ENCODE data around the gene FHIT. TPM values are rescaled to one million over a fixed set of nuclear protein-coding genes. Genes with fewer than 3 reads are reported as not detected.

FHIT gene
- total and polyA plus RNA-seq, 2 donors from 2014 or later, result 20.2 to 61.2 TPM

- Histone ChIP-seq H3K9ac (ENCODE audit: low read length in 3 of 3) (no peak overlapping the region), H3K4me1 (ENCODE audit: control insufficient read depth in 2 of 3, insufficient read depth in 2 of 3, low read depth in 1 of 3, low read length in 3 of 3) (no peaks in the 10 kb centered on the region), H3K9me3 (ENCODE audit: control insufficient read depth in 2 of 3, insufficient read depth in 1 of 3, low read length in 3 of 3) (no peaks in the 10 kb centered on the region), H3K27me3 (ENCODE audit: control insufficient read depth, insufficient read depth, low read length) (no peaks in the 10 kb centered on the region), H3K36me3 (ENCODE audit: control insufficient read depth in 2 of 3, insufficient read depth in 3 of 3, low read length in 3 of 3) (no peaks in the 10 kb centered on the region), H3K4me3 (ENCODE audit: low read length in 3 of 3) (no peak overlapping the region), H3K27ac (ENCODE audit: low read depth in 2 of 2, low read length in 2 of 2) (no peak overlapping the region)
- FAIRE-seq, result no peak
- intact Hi-C loops (cut with DNase I), result no loop called here
- DNase-seq, result no peak
- TF ChIP-seq CTCF (IDR thresholded peaks at IDR 0.05; ENCODE audit: borderline replicate concordance, extremely low read depth, insufficient read depth), result no peak
Observed at GRCh38 chr3:60758831-60759230, 492.4 kb downstream of the FHIT start.

- Histone ChIP-seq H3K27ac (ENCODE audit: low read depth in 2 of 2, low read length in 2 of 2) (no peak overlapping the region), H3K4me3 (ENCODE audit: low read length in 3 of 3) (no peak overlapping the region), H3K27me3 (ENCODE audit: control insufficient read depth, insufficient read depth, low read length) (no peaks in the 10 kb centered on the region), H3K4me1 (ENCODE audit: control insufficient read depth in 2 of 3, insufficient read depth in 2 of 3, low read depth in 1 of 3, low read length in 3 of 3) (no peaks in the 10 kb centered on the region), H3K36me3 (ENCODE audit: control insufficient read depth in 2 of 3, insufficient read depth in 3 of 3, low read length in 3 of 3) (no peaks in the 10 kb centered on the region), H3K9ac (ENCODE audit: low read length in 3 of 3) (no peak overlapping the region), H3K9me3 (ENCODE audit: control insufficient read depth in 2 of 3, insufficient read depth in 1 of 3, low read length in 3 of 3) (no peaks in the 10 kb centered on the region)
- intact Hi-C loops (cut with DNase I), result no loop called here
- DNase-seq (no peak), FAIRE-seq (no peak)
- no peak for TF ChIP-seq CTCF (IDR thresholded peaks at IDR 0.05; ENCODE audit: borderline replicate concordance, extremely low read depth, insufficient read depth)
Observed at GRCh38 chr3:60758171-60758570, 493.1 kb downstream of the FHIT start.

GRCh38 chr3:60757724-60758123 is 493.5 kb downstream of the FHIT start:
- Histone ChIP-seq H3K36me3 (ENCODE audit: control insufficient read depth in 2 of 3, insufficient read depth in 3 of 3, low read length in 3 of 3) (no peaks in the 10 kb centered on the region), H3K9ac (ENCODE audit: low read length in 3 of 3) (no peak overlapping the region), H3K4me1 (ENCODE audit: control insufficient read depth in 2 of 3, insufficient read depth in 2 of 3, low read depth in 1 of 3, low read length in 3 of 3) (no peaks in the 10 kb centered on the region), H3K4me3 (ENCODE audit: low read length in 3 of 3) (no peak overlapping the region), H3K27ac (ENCODE audit: low read depth in 2 of 2, low read length in 2 of 2) (no peak overlapping the region), H3K9me3 (ENCODE audit: control insufficient read depth in 2 of 3, insufficient read depth in 1 of 3, low read length in 3 of 3) (no peaks in the 10 kb centered on the region), H3K27me3 (ENCODE audit: control insufficient read depth, insufficient read depth, low read length) (no peaks in the 10 kb centered on the region)
- no peak for DNase-seq
- intact Hi-C loops (cut with DNase I), result no loop called here
- no peak for FAIRE-seq
- TF ChIP-seq CTCF (IDR thresholded peaks at IDR 0.05; ENCODE audit: borderline replicate concordance, extremely low read depth, insufficient read depth), result no peak

Measured in kidney (tissue), 14 donors.